GM10248 (cell line): ENCODE results near the gene SWI5.

ENCODE experiments used
- CTCF ChIA-PET: fragments of 300-600 bp; sonication (Branson Sonifier 250); formaldehyde crosslinking; extraction: SDS; loops from one replicate; lab custom pipeline; 2021; ENCODE audit warnings: antibody characterized with exemption; lab: Yijun Ruan, JAX
- POLR2A ChIA-PET: fragments of 350-650 bp; sonication (Branson Sonifier 250); formaldehyde crosslinking; extraction: SDS; loops from one replicate; lab custom pipeline; 2020; ENCODE audit warnings: antibody characterized with exemption; lab: Yijun Ruan, JAX
- DNase-seq: peaks from one replicate; pipeline ENCODE4 v3.0.0; 2012; ENCODE audit errors: extremely low spot score
- TF ChIP-seq, protein P1 (sequence below): IDR thresholded peaks from 2 replicates; pipeline ENCODE4 v1.5.1; 2012; ENCODE audit warnings: mild to moderate bottlenecking, low read depth; ENCODE audit errors: extremely low read depth, missing control alignments, control extremely low read depth

Gene SWI5

DNA sequence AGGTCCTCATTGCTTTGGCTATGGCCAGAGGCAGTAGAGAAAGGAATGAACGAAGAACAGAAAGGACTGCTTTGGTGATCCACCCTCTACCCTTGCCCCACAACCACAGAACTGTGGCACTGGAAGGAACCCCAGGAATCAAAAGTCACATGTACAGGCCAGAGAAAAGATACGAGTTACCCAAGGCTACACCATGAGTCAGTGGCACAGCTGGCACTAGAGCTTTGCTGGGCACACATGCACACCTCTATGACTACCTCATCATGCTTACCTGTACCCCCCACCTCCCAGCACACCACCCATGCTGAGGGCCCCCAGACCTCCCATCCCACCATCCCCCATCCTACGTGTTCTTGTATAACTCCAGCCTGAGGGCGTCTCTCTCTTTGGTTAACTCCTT, 13.4 kb upstream of the SWI5 start:
- ChIA-PET POLR2A (no interaction called here), CTCF (interaction anchor here (1.0 to 2.3 kb wide), 5 partner anchors 8 to 31 kb away, joined by 3 to 7 read pairs (median 4); partner anchors contain the start of genes GOLGA2 and SWI5)
- TF ChIP-seq, protein P1, sequence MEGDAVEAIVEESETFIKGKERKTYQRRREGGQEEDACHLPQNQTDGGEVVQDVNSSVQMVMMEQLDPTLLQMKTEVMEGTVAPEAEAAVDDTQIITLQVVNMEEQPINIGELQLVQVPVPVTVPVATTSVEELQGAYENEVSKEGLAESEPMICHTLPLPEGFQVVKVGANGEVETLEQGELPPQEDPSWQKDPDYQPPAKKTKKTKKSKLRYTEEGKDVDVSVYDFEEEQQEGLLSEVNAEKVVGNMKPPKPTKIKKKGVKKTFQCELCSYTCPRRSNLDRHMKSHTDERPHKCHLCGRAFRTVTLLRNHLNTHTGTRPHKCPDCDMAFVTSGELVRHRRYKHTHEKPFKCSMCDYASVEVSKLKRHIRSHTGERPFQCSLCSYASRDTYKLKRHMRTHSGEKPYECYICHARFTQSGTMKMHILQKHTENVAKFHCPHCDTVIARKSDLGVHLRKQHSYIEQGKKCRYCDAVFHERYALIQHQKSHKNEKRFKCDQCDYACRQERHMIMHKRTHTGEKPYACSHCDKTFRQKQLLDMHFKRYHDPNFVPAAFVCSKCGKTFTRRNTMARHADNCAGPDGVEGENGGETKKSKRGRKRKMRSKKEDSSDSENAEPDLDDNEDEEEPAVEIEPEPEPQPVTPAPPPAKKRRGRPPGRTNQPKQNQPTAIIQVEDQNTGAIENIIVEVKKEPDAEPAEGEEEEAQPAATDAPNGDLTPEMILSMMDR: no peak
- DNase-seq: no peak

DNA sequence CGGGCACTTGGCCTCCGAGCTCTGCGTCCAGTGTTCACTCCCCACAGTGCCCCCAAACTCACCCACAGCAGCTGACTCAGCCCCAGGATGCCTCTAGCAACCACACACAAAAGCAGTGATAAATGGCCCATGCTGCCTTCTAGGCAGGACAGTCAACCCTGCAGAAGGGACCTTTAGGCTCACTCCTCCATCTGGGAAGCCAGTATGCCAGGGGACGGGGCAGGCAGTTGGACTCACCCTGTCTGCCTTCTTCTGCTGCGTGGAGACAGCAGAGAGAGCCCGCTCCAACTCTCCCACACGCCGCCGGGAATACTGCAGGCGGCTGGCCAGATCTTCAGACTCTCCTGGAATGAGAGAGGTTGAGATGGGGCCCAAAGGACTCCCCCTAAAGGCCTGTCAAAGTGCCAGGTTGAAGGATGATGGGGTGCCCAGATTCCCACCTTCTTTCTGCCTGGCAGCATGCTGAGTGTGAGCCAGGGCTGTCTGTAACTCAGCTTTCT, 10.7 kb upstream of the SWI5 start:
- CTCF ChIA-PET: interaction anchor here (1.1 to 1.4 kb wide), 2 partner anchors 10 to 76 kb away, joined by 3 to 5 read pairs; no protein-coding TSS in a partner anchor
- POLR2A ChIA-PET: interaction anchor here (1.2 kb wide), 1 partner anchor 15 kb away, joined by 3 read pairs; no protein-coding TSS in a partner anchor
- TF ChIP-seq, protein P1: no peak
- DNase-seq: no peak

DNA sequence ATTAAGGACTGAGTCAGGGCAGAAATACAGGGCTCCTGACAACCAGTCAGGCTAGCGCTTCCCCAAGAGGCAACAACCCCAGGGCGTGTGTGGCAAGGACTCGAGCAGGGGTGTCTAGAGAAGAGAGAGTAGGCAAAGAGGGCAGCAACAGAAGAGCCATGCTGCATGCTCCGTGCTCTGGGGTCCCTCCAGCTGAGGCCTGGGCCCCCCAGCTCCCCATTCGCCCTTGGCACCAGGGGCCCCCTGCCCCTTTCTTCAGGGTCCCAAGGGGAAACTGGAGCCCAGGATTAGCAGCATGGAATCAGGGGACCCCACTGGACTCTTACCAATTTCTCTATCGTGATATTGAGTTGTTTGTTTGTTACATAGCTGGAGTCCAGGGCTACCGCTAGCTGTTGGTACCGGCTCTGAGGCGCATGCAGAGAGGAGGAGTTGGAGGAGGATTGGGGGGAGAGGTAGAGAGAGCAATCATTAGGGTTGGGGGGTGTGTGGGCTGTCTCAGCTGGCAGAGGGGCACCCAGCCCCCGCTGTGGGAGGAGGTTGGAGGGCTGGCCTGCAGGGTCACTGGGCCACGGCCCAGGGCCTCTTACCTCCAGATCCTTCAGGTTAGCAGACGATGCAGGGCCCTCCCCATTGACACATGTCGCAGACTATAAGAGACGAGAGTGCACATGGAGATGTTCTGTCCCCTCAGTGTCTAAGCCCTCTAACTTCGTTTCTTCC, 9.0 kb upstream of the SWI5 start:
- POLR2A ChIA-PET: no interaction called here
- DNase-seq: no peak
- TF ChIP-seq, protein P1: no peak
- CTCF ChIA-PET: no interaction called here

DNA sequence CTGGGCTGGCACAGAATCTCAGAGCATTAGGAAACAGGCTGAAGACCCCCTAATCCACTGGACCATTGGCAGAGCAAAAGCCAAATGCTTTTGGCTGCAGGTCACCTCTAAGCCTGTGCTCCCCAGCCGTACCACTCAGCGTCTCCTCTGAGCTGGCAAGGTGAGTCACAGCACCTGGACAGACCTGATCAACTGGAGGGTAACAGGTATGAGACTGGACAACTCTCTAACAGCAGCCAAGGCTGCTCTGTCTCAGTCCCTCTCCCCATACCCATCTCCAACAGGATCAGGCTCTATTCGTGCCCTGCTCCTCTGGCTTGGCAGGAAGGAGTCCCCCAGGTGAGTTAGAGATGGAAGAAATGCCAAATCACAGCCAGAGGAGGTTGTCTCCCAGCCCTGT, 5.0 kb upstream of the SWI5 start:
- no peak for DNase-seq
- POLR2A ChIA-PET: no interaction called here
- CTCF ChIA-PET: interaction anchor here (0.6 kb wide), 1 partner anchor 16 kb away, joined by 3 read pairs; no protein-coding TSS in a partner anchor
- TF ChIP-seq, protein P1: no peak

DNA sequence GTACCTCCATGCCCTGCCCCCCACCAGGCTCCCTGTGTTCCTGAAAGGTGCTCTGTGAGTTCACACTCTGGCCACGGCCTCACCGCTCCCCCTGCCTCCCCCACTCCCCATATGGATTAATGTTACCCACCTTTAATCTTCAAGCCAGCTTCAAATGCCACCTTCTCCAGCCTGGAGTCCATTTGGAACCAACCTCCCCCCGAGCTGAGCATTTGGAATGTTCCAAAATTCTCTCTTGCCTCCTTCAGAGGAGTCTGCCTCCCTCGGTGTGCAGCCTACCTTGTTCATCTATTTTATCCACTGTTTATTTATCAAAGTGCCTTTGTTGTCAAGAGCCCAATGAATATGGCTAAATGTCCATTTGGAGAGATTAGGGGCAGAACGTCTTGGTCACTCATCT, 4.6 kb upstream of the SWI5 start:
- DNase-seq: no peak
- ChIA-PET CTCF (interaction anchor here (0.6 kb wide), 1 partner anchor 16 kb away, joined by 3 read pairs; no protein-coding TSS in a partner anchor), POLR2A (no interaction called here)
- TF ChIP-seq, protein P1: no peak

DNA sequence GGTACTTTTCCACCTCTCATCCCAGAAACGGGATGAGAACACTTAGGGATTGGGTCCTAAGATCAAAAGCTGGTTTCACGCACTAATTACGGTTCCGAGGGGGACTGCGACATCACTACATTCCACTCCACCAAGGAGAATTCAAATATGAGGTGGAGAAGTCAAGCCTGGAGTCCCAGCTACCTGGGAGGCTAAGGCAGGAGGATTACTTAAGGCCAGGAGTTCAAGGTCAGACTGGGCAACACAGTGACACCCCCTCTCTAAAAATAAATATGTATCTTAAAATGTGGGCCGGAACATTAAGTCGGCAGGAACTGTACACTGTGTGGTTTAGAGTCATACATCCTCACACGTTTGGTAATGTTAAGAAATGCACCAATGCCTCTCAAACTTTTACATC, 1.8 kb upstream of the SWI5 start:
- ChIA-PET POLR2A (no interaction called here), CTCF (interaction anchor here (1.2 to 2.1 kb wide), 3 partner anchors 9 to 114 kb away, joined by 3 to 7 read pairs (median 6); partner anchors contain the start of gene BBLN)
- TF ChIP-seq, protein P1: no peak
- DNase-seq: no peak
